Measurements from ENCODE around the gene RBBP8NL.

- no peak for TF ChIP-seq CTCF (IDR thresholded peaks at IDR 0.05; ENCODE audit: extremely low read depth in 1 of 2, insufficient read depth in 1 of 2, low read depth in 1 of 2, low read length in 2 of 2)
- no peak for TF ChIP-seq POLR2AphosphoS5 (IDR thresholded peaks at IDR 0.05; ENCODE audit: insufficient read depth, low read depth, low read length)
- no peak for TF ChIP-seq MYC (IDR thresholded peaks at IDR 0.05; ENCODE audit: low read depth, low read length)
- no peak for TF ChIP-seq EZH2 (IDR thresholded peaks at IDR 0.05; ENCODE audit: borderline replicate concordance, low read depth, low read length, severe bottlenecking)
- TF ChIP-seq POLR2A (IDR thresholded peaks at IDR 0.05; ENCODE audit: low read depth, low read length) = no peak
Observed at GRCh38 chr20:62416651-62417637, 10.4 kb downstream of the RBBP8NL start.
